ENCODE results near the gene DNAJC17.

DNAJC17 gene

GRCh38 chr15:40731034-40731433 is 76.2 kb downstream of the DNAJC17 start:
- no peak for DNase-seq

- no peak for DNase-seq
Observed at GRCh38 chr15:40723919-40724318, 83.4 kb downstream of the DNAJC17 start.

- DNase-seq, result peak; percentile 20 to 58 (median 49)
Observed at GRCh38 chr15:40722934-40723333, 84.3 kb downstream of the DNAJC17 start.

- DNase-seq, result no peak
Observed at GRCh38 chr15:40722354-40722753, 84.9 kb downstream of the DNAJC17 start.

- DNase-seq, result peak; percentile 37 to 81 (median 79)
Observed at GRCh38 chr15:40721701-40722100, 85.6 kb downstream of the DNAJC17 start.

GRCh38 chr15:40716165-40716564 is 91.1 kb downstream of the DNAJC17 start:
- DNase-seq, result peak in 1 of 3 donors; percentile 14

Data from suppressor macrophage treated with lipopolysaccharide for 1 hour (primary cell).